Measurements from ENCODE around the gene PTPN9.
"Not testable (repeated sequence)": the region's sequence is repeated elsewhere in the genome, so short reads cannot be mapped to it uniquely, and the experiment has no call there.

Gene PTPN9

GRCh38 chr15:75578173-75578947 lies 755 bp downstream of the PTPN9 start:
- peak; percentile 23 for DNase-seq

DNA sequence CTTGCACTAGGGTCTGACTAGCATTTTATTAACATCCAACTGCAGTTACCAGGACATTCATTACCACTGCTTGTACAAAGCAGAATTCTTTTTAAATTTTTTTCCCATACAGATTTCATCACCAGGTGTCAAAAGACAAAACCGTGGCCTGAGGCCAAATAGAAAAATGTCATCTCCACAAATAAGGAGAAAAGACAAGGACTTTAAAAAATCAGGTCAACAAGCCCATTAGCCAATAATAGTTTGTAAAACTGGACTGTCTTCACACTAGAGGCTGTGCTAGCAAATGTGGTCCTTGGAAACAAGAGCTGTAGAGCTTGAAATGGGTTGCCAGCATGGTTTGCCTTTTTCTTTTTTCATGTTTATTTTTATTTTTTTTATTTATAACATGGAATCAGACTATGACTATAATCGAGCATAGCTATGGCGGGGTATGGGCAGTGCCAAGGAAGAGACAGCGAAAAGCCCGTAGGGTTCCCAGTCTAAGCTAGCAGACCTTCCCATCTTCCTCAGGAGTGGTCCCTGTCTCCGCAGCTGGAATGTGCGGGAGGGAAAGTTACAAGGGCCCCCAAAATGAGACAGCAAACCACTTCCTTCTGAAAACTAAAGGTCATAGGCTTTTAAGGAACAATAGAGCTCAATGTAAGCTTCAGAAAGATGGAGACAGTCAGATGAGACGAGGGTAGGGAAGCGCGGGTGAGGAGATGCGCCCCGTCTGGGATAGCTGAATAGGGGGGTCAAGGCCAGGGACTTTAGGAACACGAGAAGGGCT lies 1.5 kb downstream of the PTPN9 start:
- DNase-seq: no peak

- no peak for DNase-seq
Measured at GRCh38 chr15:75573648-75574384, 5.3 kb downstream of the PTPN9 start.

GRCh38 chr15:75570126-75570845 lies 8.8 kb downstream of the PTPN9 start:
- DNase-seq: no peak

GRCh38 chr15:75565062-75565970 lies 13.8 kb downstream of the PTPN9 start:
- DNase-seq: no peak

- DNase-seq: no peak
Measured at GRCh38 chr15:75561888-75562287, 17.2 kb downstream of the PTPN9 start.

DNA sequence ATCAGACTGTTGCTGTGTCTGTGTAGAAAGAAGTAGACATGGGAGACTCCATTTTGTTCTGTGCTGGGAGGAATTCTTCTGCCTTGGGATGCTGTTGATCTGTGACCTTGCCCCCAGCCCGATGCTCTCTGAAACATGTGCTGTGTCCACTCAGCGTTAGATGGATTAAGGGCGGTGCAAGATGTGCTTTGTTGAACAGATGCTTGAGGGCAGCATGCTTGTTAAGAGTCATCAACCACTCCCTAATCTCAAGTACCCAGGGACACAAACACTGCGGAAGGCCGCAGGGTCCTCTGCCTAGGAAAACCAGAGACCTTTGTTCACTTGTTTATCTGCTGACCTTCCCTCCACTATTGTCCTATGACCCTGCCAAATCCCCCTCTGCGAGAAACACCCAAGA lies 19.8 kb downstream of the PTPN9 start:
- not testable (repeated sequence) for DNase-seq

DNA sequence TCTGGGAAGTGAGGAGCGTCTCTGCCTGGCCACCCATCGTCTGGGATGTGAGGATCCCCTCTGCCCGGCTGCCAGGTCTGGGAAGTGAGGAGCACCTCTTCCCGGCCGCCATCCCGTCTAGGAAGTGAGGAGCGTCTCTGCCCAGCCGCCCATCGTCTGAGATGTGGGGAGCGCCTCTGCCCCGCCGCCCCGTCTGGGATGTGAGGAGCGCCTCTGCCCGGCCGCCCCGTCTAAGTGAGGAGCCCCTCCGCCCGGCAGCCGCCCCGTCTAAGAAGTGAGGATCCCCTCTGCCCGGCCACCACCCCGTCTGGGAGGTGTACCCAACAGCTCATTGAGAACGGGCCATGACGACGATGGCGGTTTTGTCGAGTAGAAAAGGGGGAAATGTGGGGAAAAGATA lies 20.2 kb downstream of the PTPN9 start:
- not testable (repeated sequence) for DNase-seq

DNA sequence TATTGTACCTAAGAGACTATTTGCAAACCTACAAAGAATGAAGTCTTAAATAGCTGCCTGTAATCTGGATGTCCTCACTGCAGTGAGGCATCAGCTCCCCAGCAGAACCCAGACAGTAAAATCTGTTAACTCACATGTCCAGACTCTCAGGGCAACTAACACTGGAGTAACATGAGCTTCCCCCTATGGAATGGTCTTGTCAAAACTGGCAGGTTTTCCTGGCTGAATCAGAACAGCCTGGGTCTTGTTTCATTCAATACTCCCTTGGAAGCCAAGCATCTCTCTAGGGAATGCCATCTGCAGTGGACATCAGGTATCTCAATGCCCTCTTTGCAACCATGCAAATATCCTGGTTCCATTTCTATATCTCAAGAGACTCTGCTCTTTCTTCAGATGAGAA lies 24.4 kb downstream of the PTPN9 start:
- no peak for DNase-seq

- no peak for DNase-seq
Measured at GRCh38 chr15:75553659-75554058, 25.5 kb downstream of the PTPN9 start.

DNA sequence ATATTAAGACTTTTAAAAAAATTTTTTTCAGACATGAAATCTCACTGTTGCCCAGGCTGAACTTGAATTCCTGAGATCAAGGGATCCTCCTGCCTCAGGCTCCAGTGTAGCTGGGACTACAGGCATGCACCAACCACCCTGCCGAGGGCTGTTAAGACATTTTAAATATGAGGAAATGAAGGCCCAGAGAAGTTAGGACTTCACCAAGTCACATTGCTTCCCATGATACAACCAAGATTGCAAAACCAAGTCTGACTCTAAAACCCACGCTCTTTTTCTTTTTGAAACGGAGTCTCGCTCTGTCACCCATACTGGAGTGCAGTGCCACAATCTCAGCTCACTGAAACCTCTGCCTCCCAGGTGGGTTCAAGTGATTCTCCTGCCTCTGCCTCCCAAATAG lies 28.0 kb downstream of the PTPN9 start:
- no peak for DNase-seq

- no peak for DNase-seq
Measured at GRCh38 chr15:75545064-75545463, 34.1 kb downstream of the PTPN9 start.

DNA sequence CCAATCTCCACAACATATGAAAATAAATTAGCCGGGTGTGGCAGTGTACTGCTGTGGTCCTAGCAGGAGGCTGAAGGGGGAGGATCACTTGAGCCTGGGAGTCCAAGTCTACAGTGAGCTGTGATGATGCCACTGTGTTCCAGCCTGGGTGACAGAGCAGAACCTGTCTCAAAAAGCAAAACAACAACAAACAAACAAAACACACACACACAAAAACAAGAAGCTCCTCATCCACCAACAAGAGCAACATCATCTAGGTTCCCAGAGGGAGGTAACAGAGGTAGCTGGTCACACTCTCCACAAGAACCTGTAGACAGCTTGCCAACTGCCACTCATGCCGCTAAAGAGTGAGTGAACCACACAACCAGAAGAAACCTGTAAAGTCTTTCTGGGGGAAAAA lies 34.8 kb downstream of the PTPN9 start:
- no peak for DNase-seq

DNA sequence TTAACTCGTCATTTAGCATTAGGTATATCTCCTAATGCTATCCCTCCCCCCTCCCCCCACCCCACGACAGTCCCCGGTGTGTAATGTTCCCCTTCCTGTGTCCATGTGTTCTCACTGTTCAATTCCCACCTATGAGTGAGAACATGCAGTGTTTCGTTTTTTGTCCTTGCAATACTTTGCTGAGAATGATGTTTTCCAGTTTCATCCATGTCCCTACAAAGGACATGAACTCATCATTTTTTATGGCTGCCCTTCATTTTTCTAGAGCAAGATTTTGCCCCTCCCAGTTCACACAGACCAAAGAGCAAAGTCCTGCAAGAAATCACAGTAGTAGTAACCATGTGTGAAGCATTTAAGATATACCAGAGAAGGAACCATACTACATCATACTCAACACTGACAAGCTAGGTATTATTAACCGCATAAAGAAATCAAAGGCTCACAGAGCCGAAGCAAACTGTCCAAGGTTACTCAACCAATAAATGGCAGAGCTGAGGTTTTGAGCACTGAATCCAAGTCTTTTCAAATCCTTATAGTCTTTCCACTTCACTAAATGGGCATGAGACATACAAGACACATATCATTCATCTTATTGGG lies 36.1 kb downstream of the PTPN9 start:
- DNase-seq: not testable (repeated sequence)

DNA sequence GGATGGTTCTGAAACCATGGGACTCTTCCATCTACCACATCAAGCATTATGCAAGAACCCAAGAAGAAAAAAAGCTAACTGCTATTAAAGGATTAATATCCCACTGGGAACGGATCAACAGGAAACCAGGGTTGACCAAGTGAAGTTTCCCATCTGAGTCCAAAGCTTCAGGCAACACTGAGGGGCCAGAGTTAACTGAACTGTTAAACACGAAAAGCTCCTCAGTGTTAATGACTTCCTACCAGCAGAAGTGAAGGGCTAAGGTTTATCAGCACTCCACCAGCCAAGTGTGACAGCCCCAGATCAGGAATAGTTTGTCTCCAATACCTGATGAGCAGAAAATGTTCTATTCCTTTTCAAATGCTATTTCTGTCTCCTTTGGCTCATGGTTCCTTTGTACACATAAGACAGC lies 36.7 kb downstream of the PTPN9 start:
- DNase-seq: no peak

- no peak for DNase-seq
Measured at GRCh38 chr15:75538376-75538775, 40.7 kb downstream of the PTPN9 start.

DNA sequence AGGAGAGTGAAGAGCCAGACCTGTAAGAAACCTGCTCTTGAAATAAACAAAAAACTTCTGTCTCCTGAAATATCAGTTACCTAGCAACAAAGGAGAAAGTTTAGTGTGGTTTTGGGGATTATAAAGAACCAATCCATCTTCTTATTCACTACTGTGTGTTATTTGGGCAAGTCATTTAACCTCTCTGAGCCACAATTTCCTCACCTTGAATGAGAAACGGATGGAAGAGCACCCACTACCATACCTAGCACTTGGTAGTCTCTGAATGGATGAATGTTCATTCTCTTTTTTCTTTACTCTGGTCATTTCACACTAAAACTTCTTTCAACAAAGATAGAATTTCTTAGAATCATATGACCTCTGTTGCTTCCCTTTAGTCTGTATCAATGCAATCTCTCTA lies 45.2 kb downstream of the PTPN9 start:
- no peak for DNase-seq

DNA sequence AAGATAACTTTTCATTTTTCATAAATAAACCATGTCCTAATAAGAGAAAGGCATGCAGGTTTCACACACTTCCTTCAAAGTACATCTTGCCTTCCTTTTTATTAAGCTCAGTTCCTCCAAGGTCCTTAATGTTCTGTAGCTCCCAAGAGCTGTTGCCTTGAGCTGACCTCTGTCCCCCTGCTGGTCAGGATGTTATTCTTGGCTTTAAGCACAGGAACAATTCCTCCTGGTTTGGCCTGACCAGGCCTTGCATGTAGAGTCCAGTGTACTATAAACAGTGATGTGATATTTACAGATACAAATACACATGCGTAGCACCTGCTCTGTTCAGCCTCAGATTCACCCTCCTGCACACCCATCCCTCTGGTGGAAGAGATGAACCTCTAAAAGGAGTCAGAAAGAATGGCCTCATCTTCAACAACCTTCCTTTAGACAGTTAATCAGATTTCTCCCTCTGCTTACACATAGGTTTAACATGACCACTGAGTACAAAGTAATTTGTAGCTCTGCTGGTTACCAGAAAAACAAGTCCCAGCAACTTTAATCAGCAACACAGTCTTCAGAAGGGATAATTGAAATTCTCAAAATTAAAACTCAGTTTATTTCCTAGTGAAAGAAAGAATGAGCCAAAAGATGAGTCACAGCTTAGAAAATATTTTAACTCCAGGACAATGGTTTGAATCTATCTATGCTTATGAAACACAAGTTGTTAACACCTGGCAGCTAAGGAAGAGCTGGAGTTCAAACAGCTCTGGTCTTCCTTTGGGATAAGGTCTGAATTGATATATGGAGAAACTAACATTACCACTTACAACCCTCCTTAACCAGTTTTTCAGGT lies 46.5 kb downstream of the PTPN9 start:
- no peak for DNase-seq

DNA sequence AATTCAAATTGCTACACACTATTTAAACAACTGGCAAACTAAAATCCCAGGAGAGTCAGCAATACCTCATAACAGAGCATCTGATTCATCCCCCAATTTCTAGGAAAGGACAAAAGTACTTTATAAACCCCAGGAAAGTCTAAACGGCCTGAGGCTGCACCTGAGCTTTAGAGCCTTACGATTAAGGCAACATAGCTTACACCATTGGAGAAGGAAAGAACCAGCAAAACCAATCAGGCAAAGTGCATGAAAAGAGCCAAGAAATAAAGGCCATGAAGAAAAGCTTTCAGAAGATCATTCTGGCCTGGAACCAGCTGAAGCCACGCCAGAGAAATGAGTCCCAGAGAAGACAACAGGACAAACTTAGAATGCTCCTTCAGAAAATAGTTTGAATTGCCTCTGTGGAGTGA lies 48.1 kb downstream of the PTPN9 start:
- DNase-seq: no peak

DNA sequence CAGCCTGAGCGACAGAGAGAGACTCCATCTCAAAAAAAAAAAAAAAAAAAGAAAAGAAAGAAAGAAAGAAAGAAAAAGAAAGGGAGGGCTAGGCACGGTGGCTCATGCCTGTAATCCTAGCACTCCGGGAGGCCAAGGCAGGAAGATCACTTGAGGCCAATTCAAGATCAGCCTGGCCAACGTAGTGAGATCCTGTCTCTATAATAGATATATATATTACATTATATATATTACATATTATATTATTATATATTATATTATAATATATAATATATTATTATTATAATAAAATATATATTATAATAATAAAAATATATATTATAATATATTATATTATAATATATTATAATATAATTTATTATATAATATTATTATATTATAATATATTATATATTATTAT lies 48.9 kb downstream of the PTPN9 start:
- DNase-seq: no peak

- DNase-seq: not testable (repeated sequence)
Measured at GRCh38 chr15:75525756-75526155, 53.4 kb downstream of the PTPN9 start.

Measured in GDM1 (cell line).